ENCODE results near the gene DCANP1.
A peak's percentile ranks its signal among the peaks of the same experiment; 100 is the strongest.

DCANP1 gene

DNA sequence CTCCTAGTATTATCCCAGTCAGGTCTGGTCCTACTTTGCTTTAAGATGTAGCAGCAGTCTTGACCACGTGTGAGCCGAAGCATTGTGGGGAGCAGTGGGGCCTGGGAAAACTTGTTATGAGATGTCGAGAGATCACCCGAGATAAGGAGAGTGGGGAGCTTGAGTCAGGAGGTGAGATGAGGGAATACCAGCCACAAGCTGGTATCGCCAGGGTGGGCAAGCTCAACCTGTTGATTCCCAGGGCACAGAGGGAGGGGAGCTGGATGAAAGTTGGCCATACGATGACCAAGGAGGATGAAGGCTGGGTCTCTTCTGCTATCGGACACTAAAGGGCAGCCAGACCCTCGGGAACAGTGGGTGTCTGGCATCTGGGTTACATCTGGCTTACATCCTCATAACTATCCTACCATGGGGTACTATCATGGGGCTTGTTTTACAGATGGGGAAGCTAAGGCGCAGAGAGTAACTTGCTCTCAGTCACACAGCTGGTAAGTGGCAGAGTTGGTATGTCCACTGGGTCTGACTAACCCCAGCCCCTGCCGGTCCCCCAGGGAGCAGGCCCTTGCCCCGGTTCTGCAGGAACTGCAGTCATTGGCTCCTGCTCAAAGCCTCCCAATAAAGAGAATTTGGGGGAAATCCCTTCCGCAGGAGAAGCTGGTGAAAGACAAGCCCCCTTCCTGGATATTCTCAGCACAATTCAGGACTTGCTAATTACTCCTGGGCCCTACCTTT lies 18.4 kb upstream of the DCANP1 start:
- DNase-seq (ENCODE audit: low spot score): no peak
- no peak for TF ChIP-seq CTCF (IDR thresholded peaks at IDR 0.05; ENCODE audit: borderline replicate concordance, control extremely low read depth, extremely low read depth, insufficient read depth, missing control alignments)
- in situ Hi-C loops (cut with MboI; ENCODE audit: low sequenced_read_pairs, unreplicated experiment): loop anchor here (25.0 kb wide), 1 partner anchor 372 kb away; the partner anchor contains the start of gene SLC25A48

DNA sequence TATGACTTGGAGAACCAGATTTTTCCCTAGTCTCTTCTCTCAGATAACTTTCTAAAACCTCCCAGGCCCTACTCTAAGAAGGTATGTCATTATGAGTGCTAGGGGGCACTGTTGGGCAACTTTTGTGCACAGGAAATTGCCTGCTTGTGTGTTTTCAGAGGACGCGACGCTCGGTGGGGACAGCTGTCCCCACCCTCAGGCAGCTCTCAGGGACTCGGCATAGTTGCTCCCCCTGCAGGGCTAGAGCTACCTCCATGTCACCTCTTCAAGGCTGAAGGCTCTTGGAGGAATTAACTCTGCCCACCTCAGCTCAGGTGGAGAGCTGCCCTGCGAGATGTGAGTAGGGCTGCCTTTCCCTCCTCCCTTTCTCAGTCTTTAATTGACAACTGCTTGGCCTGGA lies 15.2 kb upstream of the DCANP1 start:
- DNase-seq (ENCODE audit: low spot score): peak; percentile 78
- in situ Hi-C loops (cut with MboI; ENCODE audit: low sequenced_read_pairs, unreplicated experiment): loop anchor here (5.0 to 25.0 kb wide), 2 partner anchors 90 to 375 kb away; partner anchors contain the start of gene SLC25A48
- peak; percentile 15 for TF ChIP-seq CTCF (IDR thresholded peaks at IDR 0.05; ENCODE audit: borderline replicate concordance, control extremely low read depth, extremely low read depth, insufficient read depth, missing control alignments)

- in situ Hi-C loops (cut with MboI; ENCODE audit: low sequenced_read_pairs, unreplicated experiment): loop anchor here (5.0 to 25.0 kb wide), 2 partner anchors 91 to 376 kb away; partner anchors contain the start of gene SLC25A48
- DNase-seq (ENCODE audit: low spot score): no peak
- no peak for TF ChIP-seq CTCF (IDR thresholded peaks at IDR 0.05; ENCODE audit: borderline replicate concordance, control extremely low read depth, extremely low read depth, insufficient read depth, missing control alignments)
These were observed 14.5 kb upstream of the DCANP1 start for GRCh38 chr5:135461481-135462151.

DNA sequence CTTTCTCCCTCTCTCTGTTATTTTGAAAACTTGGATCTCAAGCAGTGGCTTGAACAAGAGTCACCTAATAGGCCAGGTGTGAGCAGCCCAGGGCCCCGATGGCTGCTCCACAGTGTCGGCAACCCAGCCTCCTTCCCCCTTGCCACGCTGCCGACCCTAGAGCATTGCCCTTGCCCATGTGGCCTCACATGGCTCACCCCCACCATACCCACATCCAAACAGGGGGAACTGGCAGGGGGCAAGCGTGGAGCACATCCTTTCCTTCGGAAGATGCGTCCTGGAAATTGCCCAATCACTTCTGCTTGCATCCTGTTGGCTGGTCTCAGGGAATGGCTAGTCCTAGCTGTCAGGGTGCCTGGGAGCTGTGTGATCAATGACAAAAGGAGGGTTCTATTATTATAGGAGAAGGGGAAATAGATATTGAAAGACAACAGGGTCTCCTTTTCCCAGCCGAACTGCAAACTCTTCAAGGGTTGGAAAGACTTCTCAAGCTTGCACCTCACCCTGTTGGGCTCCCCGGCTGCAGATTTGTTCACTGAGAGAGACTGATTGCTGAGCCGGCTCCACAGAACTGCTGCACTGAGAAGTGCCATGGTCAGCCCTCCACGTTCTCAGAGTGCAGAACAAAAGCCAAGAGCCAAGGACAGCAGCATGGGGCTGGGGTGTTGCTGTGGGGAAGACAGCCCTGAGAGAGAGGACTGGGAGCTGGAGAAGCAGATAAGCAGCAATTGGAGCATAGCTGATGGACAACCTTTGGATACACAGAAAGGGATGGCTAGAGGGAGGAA lies 13.3 kb upstream of the DCANP1 start:
- no peak for DNase-seq (ENCODE audit: low spot score)
- in situ Hi-C loops (cut with MboI; ENCODE audit: low sequenced_read_pairs, unreplicated experiment): loop anchor here (5.0 to 25.0 kb wide), 2 partner anchors 92 to 377 kb away; partner anchors contain the start of gene SLC25A48
- no peak for TF ChIP-seq CTCF (IDR thresholded peaks at IDR 0.05; ENCODE audit: borderline replicate concordance, control extremely low read depth, extremely low read depth, insufficient read depth, missing control alignments)

- in situ Hi-C loops (cut with MboI; ENCODE audit: low sequenced_read_pairs, unreplicated experiment): loop anchor here (25.0 kb wide), 1 partner anchor 378 kb away; the partner anchor contains the start of gene SLC25A48
- no peak for TF ChIP-seq CTCF (IDR thresholded peaks at IDR 0.05; ENCODE audit: borderline replicate concordance, control extremely low read depth, extremely low read depth, insufficient read depth, missing control alignments)
- DNase-seq (ENCODE audit: low spot score): no peak
These were observed 11.8 kb upstream of the DCANP1 start for GRCh38 chr5:135458921-135459331.

DNA sequence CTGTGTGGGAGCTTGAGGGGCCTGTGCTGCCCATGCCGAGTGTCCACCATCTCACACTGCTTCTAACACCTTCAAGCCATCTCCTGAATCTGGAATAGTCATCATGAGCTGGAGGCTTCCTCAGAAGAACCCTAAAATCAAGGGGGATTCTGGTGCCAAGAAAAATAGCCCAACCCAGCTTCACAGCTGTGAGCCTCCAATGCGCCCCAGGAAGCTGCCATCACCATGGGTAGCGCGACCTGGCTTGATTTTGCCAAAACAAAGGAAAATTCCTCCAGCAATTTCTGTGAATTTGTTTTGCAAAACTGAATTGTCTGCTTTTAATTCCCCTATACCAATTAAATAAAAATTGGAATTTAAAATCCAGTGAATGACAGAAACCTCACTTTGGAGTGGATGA lies 11.2 kb upstream of the DCANP1 start:
- no peak for DNase-seq (ENCODE audit: low spot score)
- in situ Hi-C loops (cut with MboI; ENCODE audit: low sequenced_read_pairs, unreplicated experiment): loop anchor here (25.0 kb wide), 1 partner anchor 379 kb away; the partner anchor contains the start of gene SLC25A48
- TF ChIP-seq CTCF (IDR thresholded peaks at IDR 0.05; ENCODE audit: borderline replicate concordance, control extremely low read depth, extremely low read depth, insufficient read depth, missing control alignments): no peak
